A549 treated with DMSO at 1 μM for 4 hours (cell line): ENCODE results near the gene CCDC71. TPM values are rescaled to one million over a fixed set of nuclear protein-coding genes. Genes with fewer than 3 reads are reported as not detected.

Experiments used
- total RNA-seq: library from RNA; stranded (reverse); fragments of 200-300 nt; extraction: Qiagen RNA extraction; gene quantifications from 5 replicates; pipeline ENCODE4 v1.2.3, GENCODE V29; 2022; ENCODE audit warnings: low read depth

Gene CCDC71
- total RNA-seq: 11.4 to 15.6 TPM (median 12.4 TPM) in 5 replicates

GRCh38 chr3:49165771-49166751 is at the start of gene CCDC71:
Gene CCDC71, minus strand, starts transcription at chr3:49166331. Its CDS starts 2,123 bp downstream, at chr3:49164208.

GRCh38 chr3:49171119-49171774 is 5.1 kb upstream of the CCDC71 start, which contains the start of gene KLHDC8B:
Gene KLHDC8B, plus strand, starts transcription at chr3:49171598. Its CDS starts 1,172 bp downstream, at chr3:49172770.

GRCh38 chr3:49132437-49133225 is 33.5 kb downstream of the CCDC71 start, which contains the start of gene LAMB2:
Gene LAMB2, minus strand, starts transcription at chr3:49133050. Its CDS starts 183 bp downstream, at chr3:49132867.

GRCh38 chr3:49120438-49121131 is 45.5 kb downstream of the CCDC71 start, which contains the start of gene USP19:
Gene USP19, minus strand, starts transcription at chr3:49120823. Its CDS starts 1,678 bp downstream, at chr3:49119145.

Other genes starting within 250 kb of the CCDC71 start
- 60.4 to 67.4 TPM (median 64.0 TPM) in 5 replicates for gene ARIH2, start 247.5 kb downstream of the CCDC71 start, total RNA-seq
- 14.8 to 19.6 TPM (median 18.6 TPM) in 5 replicates for gene P4HTM, start 176.1 kb downstream of the CCDC71 start, total RNA-seq
- 63.0 to 78.6 TPM (median 69.7 TPM) in 5 replicates for gene WDR6, start 158.9 kb downstream of the CCDC71 start, total RNA-seq
- gene DALRD3, start 147.8 kb downstream of the CCDC71 start, total RNA-seq: 18.4 to 24.0 TPM (median 22.8 TPM) in 5 replicates
- 61.7 to 88.7 TPM (median 84.3 TPM) in 5 replicates for gene NDUFAF3, start 144.2 kb downstream of the CCDC71 start, total RNA-seq
- 162 to 177 TPM (median 166 TPM) in 5 replicates for gene IMPDH2, start 136.9 kb downstream of the CCDC71 start, total RNA-seq
- gene QRICH1, start 72.3 kb downstream of the CCDC71 start, total RNA-seq: 38.9 to 46.3 TPM (median 41.4 TPM) in 5 replicates
- gene QARS1, start 61.6 kb downstream of the CCDC71 start, total RNA-seq: 136 to 172 TPM (median 143 TPM) in 5 replicates
- gene USP19, start 45.5 kb downstream of the CCDC71 start, total RNA-seq: 18.4 to 28.3 TPM (median 24.9 TPM) in 5 replicates
- gene LAMB2, start 33.3 kb downstream of the CCDC71 start, total RNA-seq: 87.0 to 93.1 TPM (median 91.1 TPM) in 5 replicates
- gene KLHDC8B, start 5.3 kb upstream of the CCDC71 start, total RNA-seq: 4.0 to 5.3 TPM (median 5.0 TPM) in 5 replicates
- 1.8 to 2.5 TPM (median 2.0 TPM) in 5 replicates for gene C3orf62, start 110.9 kb upstream of the CCDC71 start, total RNA-seq
- gene USP4, start 173.7 kb upstream of the CCDC71 start, total RNA-seq: 11.1 to 15.8 TPM (median 13.1 TPM) in 5 replicates
- 250 to 299 TPM (median 274 TPM) in 5 replicates for gene GPX1, start 192.0 kb upstream of the CCDC71 start, total RNA-seq
- 463 to 497 TPM (median 486 TPM) in 5 replicates for gene RHOA, start 245.6 kb upstream of the CCDC71 start, total RNA-seq
- 23.0 to 25.1 TPM (median 24.1 TPM) in 5 replicates for gene TCTA, start 246.1 kb upstream of the CCDC71 start, total RNA-seq